MM.1S (cell line): Measurements from ENCODE around the gene CLTA.
"Not testable (repeated sequence)": the region's sequence is repeated elsewhere in the genome, so short reads cannot be mapped to it uniquely, and the experiment has no call there.

Source experiments
- DNase-seq: peaks from one replicate; pipeline ENCODE4 v3.0.0-alpha.2; 2015
- H2AFZ ChIP-seq: fragments of 300-600 bp; sonication (generic); 2 replicates; pipeline ENCODE4 v1.6.0; 2016; ENCODE audit warnings: antibody characterized with exemption, low read length
- H3F3A ChIP-seq: fragments of 300-600 bp; sonication (generic); 2 replicates; pipeline ENCODE4 v1.6.1; 2016; ENCODE audit warnings: mild to moderate bottlenecking, antibody characterized with exemption, low read length, moderate library complexity, mixed read lengths; ENCODE audit not compliant: insufficient read depth
- H3K27ac ChIP-seq: fragments of 300-600 bp; sonication (generic); 2 replicates; pipeline ENCODE4 v1.5.1; 2016; ENCODE audit warnings: mild to moderate bottlenecking, low read length
- H3K27me3 ChIP-seq: fragments of 300-600 bp; sonication (generic); replicated peaks from 2 replicates; pipeline ENCODE4 v1.6.0; 2016; ENCODE audit warnings: low read length; ENCODE audit not compliant: insufficient read depth
- H3K36me3 ChIP-seq: fragments of 300-600 bp; sonication (generic); replicated peaks from 2 replicates; pipeline ENCODE4 v1.6.1; 2016; ENCODE audit warnings: mild to moderate bottlenecking, low read length, mixed read lengths; ENCODE audit not compliant: insufficient read depth
- H3K4me1 ChIP-seq: fragments of 300-600 bp; sonication (generic); 2 replicates; pipeline ENCODE4 v1.6.1; 2016; ENCODE audit warnings: low read length, mixed read lengths
- H3K4me2 ChIP-seq: fragments of 300-600 bp; sonication (generic); 2 replicates; pipeline ENCODE4 v1.6.0; 2016; ENCODE audit warnings: low read depth, low read length
- H3K4me3 ChIP-seq: fragments of 300-600 bp; sonication (generic); 2 replicates; pipeline ENCODE4 v1.5.1; 2016; ENCODE audit warnings: low read length, mixed read lengths
- H3K79me2 ChIP-seq: fragments of 300-600 bp; sonication (generic); 2 replicates; pipeline ENCODE4 v1.6.1; 2016; ENCODE audit warnings: mixed run types, low read length, mixed read lengths
- H3K9ac ChIP-seq: fragments of 300-600 bp; sonication (generic); 2 replicates; pipeline ENCODE4 v1.6.1; 2016; ENCODE audit warnings: low read length, mixed read lengths
- H3K9me2 ChIP-seq: fragments of 300-600 bp; sonication (generic); replicated peaks from 2 replicates; pipeline ENCODE4 v1.6.1; 2016; ENCODE audit warnings: mild to moderate bottlenecking, low read length, mixed read lengths; ENCODE audit not compliant: insufficient read depth
- H3K9me3 ChIP-seq: fragments of 300-600 bp; sonication (generic); replicated peaks from 2 replicates; pipeline ENCODE4 v1.6.1; 2016; ENCODE audit warnings: mild to moderate bottlenecking, low read length, mixed read lengths; ENCODE audit not compliant: insufficient read depth
- H4K20me1 ChIP-seq: fragments of 300-600 bp; sonication (generic); 2 replicates; pipeline ENCODE4 v1.6.1; 2016; ENCODE audit warnings: mild to moderate bottlenecking, low read length, moderate library complexity, mixed read lengths; ENCODE audit not compliant: insufficient read depth
- CTCF ChIP-seq: fragments of 300-600 bp; sonication (generic); IDR thresholded peaks from 2 replicates; pipeline ENCODE4 v1.5.1; 2016; ENCODE audit warnings: antibody characterized with exemption, low read length, mixed read lengths
- EZH2 ChIP-seq: fragments of 300-600 bp; sonication (generic); optimal IDR thresholded peaks from 2 replicates; pipeline ENCODE3; 2017; ENCODE audit warnings: low read depth, mild to moderate bottlenecking, antibody characterized with exemption, low read length, mixed read lengths
- EZH2phosphoT487 ChIP-seq: fragments of 300-600 bp; sonication (generic); IDR thresholded peaks from 2 replicates; pipeline ENCODE4 v1.6.1; 2018; ENCODE audit warnings: antibody characterized with exemption, low read length

The CLTA gene

GRCh38 chr9:36173861-36174260 is 16.9 kb upstream of the CLTA start:
- no peak for DNase-seq
- Histone ChIP-seq H3K36me3 (no peaks in the 10 kb centered on the region), H3K79me2 (no peaks in the 10 kb centered on the region), H4K20me1 (no peaks in the 10 kb centered on the region), H3K4me3 (no peak overlapping the region), H3K4me2 (no peak overlapping the region), H3K27me3 (no peaks in the 10 kb centered on the region), H3K27ac (no peak overlapping the region), H3K9ac (no peak overlapping the region), H3F3A (no peaks in the 10 kb centered on the region), H3K9me2 (no peaks in the 10 kb centered on the region), H2AFZ (no peak overlapping the region), H3K9me3 (no peaks in the 10 kb centered on the region), H3K4me1 (no peaks in the 10 kb centered on the region)
- TF ChIP-seq CTCF = no peak

- no peak for TF ChIP-seq CTCF
- no peak for TF ChIP-seq EZH2phosphoT487
- TF ChIP-seq EZH2 = no peak
- Histone ChIP-seq H3K79me2 (no peaks in the 10 kb centered on the region), H3K36me3 (no peaks in the 10 kb centered on the region), H3K4me3 (no peak overlapping the region), H3K4me2 (no peak overlapping the region), H3K4me1 (no peaks in the 10 kb centered on the region), H2AFZ (no peak overlapping the region), H3K27ac (no peak overlapping the region), H3F3A (no peaks in the 10 kb centered on the region), H3K27me3 (no peaks in the 10 kb centered on the region), H3K9me3 (no peaks in the 10 kb centered on the region), H3K9me2 (no peaks in the 10 kb centered on the region), H4K20me1 (no peaks in the 10 kb centered on the region), H3K9ac (no peak overlapping the region)
- DNase-seq = no peak
Observed at GRCh38 chr9:36174271-36174670, 16.4 kb upstream of the CLTA start.

- Histone ChIP-seq H3K36me3 (no peaks in the 10 kb centered on the region), H4K20me1 (no peaks in the 10 kb centered on the region), H2AFZ (no peak overlapping the region), H3K27ac (no peak overlapping the region), H3K4me3 (no peak overlapping the region), H3K27me3 (no peaks in the 10 kb centered on the region), H3K4me1 (no peaks in the 10 kb centered on the region), H3F3A (no peaks in the 10 kb centered on the region), H3K9me3 (no peaks in the 10 kb centered on the region), H3K9ac (no peak overlapping the region), H3K4me2 (no peak overlapping the region), H3K9me2 (no peaks in the 10 kb centered on the region), H3K79me2 (no peaks in the 10 kb centered on the region)
- TF ChIP-seq EZH2 (no peak), CTCF (no peak), EZH2phosphoT487 (no peak)
- no peak for DNase-seq
Observed at GRCh38 chr9:36174731-36175130, 16.0 kb upstream of the CLTA start.

GRCh38 chr9:36175209-36175608 is 15.5 kb upstream of the CLTA start:
- H2AFZ ChIP-seq, H3K27ac ChIP-seq, H3K9ac ChIP-seq, H3K9me3 ChIP-seq, H3K4me2 ChIP-seq, H3K4me3 ChIP-seq, H3K4me1 ChIP-seq, H3K79me2 ChIP-seq, H3F3A ChIP-seq, H4K20me1 ChIP-seq, H3K27me3 ChIP-seq, H3K36me3 ChIP-seq, H3K9me2 ChIP-seq, DNase-seq: not testable (repeated sequence)

- not testable (repeated sequence) for H3K36me3 ChIP-seq, H3K4me2 ChIP-seq, H2AFZ ChIP-seq, H3K9ac ChIP-seq, DNase-seq, H3K4me1 ChIP-seq, H3K4me3 ChIP-seq, H4K20me1 ChIP-seq, H3F3A ChIP-seq, H3K27me3 ChIP-seq, H3K27ac ChIP-seq, H3K9me2 ChIP-seq, H3K79me2 ChIP-seq, H3K9me3 ChIP-seq
Observed at GRCh38 chr9:36176496-36176895, 14.2 kb upstream of the CLTA start.
